Stomach (tissue), 9 donors: ENCODE results near the gene PXMP4. TPM values are rescaled to one million over a fixed set of nuclear protein-coding genes. Genes with fewer than 3 reads are reported as not detected.

Experiments
- DNase-seq, 2 donors: peaks; one replicate each; pipeline versions ENCODE4 v3.0.0 to v3.0.0-alpha.2; 2013 to 2019
- H3K27ac ChIP-seq, 5 donors: fragments of 200-600 bp in 4 of 5; sonication (generic) in 4 of 5; one replicate each; pipeline ENCODE4 v1.5.1; 2013 to 2019; ENCODE audit warnings: mild to moderate bottlenecking in 1 of 5, moderate library complexity in 1 of 5
- H3K27me3 ChIP-seq, 3 donors: fragments of 200-600 bp; sonication (generic); one replicate each; pipeline ENCODE4 v1.5.1; 2017 to 2019; ENCODE audit warnings: mixed run types in 1 of 3
- H3K36me3 ChIP-seq, 4 donors: fragments of 200-600 bp; sonication (generic); 1 replicate in 3 of 4; 2 replicates in 1 of 4; pipeline ENCODE4 v1.5.1; 2016 to 2019
- H3K4me1 ChIP-seq, 4 donors: fragments of 200-600 bp; sonication (generic); one replicate each; pipeline ENCODE4 v1.5.1; 2016 to 2019
- H3K4me3 ChIP-seq, 4 donors: fragments of 200-600 bp; sonication (generic) in 3 of 4; one replicate each; pipeline ENCODE4 v1.5.1; 2016 to 2019; ENCODE audit warnings: mild to moderate bottlenecking in 1 of 4
- H3K9me3 ChIP-seq, 4 donors: fragments of 200-600 bp; sonication (generic); one replicate each; pipeline ENCODE4 v1.5.1; 2016 to 2019
- EP300 ChIP-seq: sonication (generic); formaldehyde crosslinking; IDR thresholded peaks from one replicate; pipeline ENCODE4 v1.6.1; 2017; ENCODE audit warnings: antibody characterized with exemption
- POLR2A ChIP-seq, 4 donors: fragments of 450-650 bp; IDR thresholded peaks; one replicate each; pipeline ENCODE4 v1.6.1; 2016; ENCODE audit warnings: antibody characterized with exemption in 4 of 4, control low read depth in 2 of 4, mild to moderate bottlenecking in 1 of 4, moderate library complexity in 1 of 4
- POLR2AphosphoS5 ChIP-seq, 3 donors: sonication (generic); formaldehyde crosslinking; IDR thresholded peaks; one replicate each; pipeline ENCODE4 v1.6.1; 2016; ENCODE audit warnings: antibody characterized with exemption in 3 of 3
- WGBS, 5 donors: extraction: QIAGEN DNeasy Blood & Tissue Kit in 3 of 5; methylation state at CpG; one replicate each; pipeline versions ENCODE4 v1.1.5 to v1.1.7; 2013 to 2018; 5-methylcytosine and 5-hydroxymethylcytosine counted together
- intact Hi-C: fragments of 100-400 bp; cut with DNase I; formaldehyde crosslinking; loops from one replicate; pipeline ENCODE4 v1.15.1; 2023; ENCODE audit warnings: low total_unique reads
- polyA plus RNA-seq, 3 donors: library from polyadenylated mRNA; stranded (reverse); fragments of 200-250 nt; gene quantifications; one replicate each; pipeline ENCODE4 v1.2.3, GENCODE V29; 2013
- total RNA-seq, 5 donors: library from RNA; depleted of rRNA; stranded (reverse); fragments of >200 nt; gene quantifications; one replicate each; pipeline versions ENCODE4 v1.1.0 to v1.2.3, GENCODE V29; 2014 to 2016
- TF ChIP-seq, protein P1 (sequence below), 7 experiments: fragments of 450-650 bp in 4 of 7; fragments of 200-600 bp in 3 of 7; sonication (generic) in 3 of 7; IDR thresholded peaks; one replicate each; pipeline ENCODE4 v1.5.1; 2016 to 2019; ENCODE audit warnings: antibody characterized with exemption in 7 of 7, control low read depth in 2 of 7, mild to moderate bottlenecking in 1 of 7
- donor health status: healthy with polysubstance abuse.
- donor health status: Bipolar disorder and iron deficiency.
- donor health status: healthy.

Gene PXMP4
- total and polyA plus RNA-seq, 8 donors, result 0.72 to 36.8 (median 5.6) TPM

DNA sequence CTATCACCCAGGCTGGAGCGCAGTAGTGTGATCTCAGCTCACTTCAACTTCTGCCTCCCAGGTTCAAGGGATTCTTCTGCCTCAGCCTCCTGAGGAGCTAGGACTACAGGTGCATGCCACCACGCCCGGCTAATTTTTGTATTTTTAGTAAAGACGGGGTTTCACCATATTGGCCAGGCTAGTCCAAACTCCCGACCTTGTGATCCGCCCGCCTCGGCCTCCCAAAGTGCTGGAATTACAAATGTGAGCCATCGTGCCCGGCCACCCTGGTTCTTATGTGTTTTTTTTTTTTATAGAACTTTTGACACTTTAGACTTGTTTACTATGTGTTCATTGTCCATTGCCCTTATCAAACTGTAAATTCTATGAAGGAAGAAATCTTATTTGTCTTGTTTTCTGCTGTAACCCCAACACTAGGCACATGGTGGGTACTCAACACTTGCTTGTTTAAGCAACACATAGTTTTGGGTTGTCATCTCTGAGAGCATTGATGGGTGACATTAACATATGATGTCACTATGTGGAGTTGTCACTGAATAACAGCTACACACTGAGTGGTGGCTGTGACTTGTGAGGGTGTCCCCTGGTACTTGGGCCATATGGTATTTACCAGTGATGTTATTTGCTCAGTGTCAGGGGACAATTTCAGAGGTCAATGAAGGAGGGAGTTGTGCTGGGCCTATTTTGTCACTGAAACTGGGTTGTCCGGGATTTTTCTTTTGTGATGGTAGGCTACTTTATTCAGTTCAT, 1.5 kb upstream of the PXMP4 start:
- H3K9me3 ChIP-seq, result no peaks in the 10 kb centered on the region
- 90 to 94% (median 92%) methylated on average over 11 of the region's 11 CpGs for WGBS, 5 donors
- DNase-seq, result no peak
- H3K4me1 ChIP-seq, result peaks cover 12 to 21% (median 18%) of the 10 kb centered on the region in 4 donors
- no peak overlapping the region for H3K4me3 ChIP-seq
- H3K27ac ChIP-seq, result no peak overlapping the region
- H3K27me3 ChIP-seq, result no peaks in the 10 kb centered on the region
- H3K36me3 ChIP-seq, result no peaks in the 10 kb centered on the region
- intact Hi-C loops, result no loop called here
- no peak for TF ChIP-seq POLR2A (IDR thresholded peaks at IDR 0.05)
- TF ChIP-seq EP300, result no peak

DNA sequence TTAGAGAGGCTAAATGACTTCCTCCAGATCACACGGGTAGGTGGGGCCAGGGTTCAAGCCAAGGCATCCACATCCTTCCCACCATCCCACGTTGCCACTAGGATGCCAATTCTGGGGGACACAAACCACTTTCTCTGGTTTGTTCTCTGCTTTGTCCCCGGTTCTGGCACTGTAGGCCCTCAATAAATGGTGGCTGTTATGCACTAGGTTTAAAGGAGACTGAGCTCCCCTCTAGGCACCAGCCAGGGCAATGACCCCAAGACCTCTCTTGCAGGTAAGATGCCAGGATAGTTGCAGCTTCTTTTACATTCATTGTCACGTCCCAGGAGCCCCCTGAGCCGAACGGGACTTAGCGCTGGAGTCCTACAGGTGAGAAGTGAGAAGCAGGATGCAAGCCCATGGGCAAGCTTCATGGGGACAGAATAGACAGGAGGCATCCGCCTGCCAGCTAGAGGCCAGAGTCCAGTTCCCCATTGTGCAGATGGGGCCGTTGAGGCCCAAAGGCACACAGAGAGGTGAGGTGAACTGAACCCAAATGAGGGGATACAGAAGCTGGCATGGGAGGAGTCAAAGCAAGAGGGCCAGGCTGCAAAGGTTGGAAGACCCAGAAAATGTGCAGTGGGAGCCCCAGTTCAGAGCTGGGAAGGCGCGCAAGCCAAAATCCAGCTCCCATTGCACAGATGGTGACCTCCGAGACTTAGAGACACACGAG, 677 bp downstream of the PXMP4 start:
- Histone ChIP-seq H3K4me3 (peak overlapping the region; percentile 80 to 95 (median 88)), H3K27ac (peak overlapping the region; percentile 68 to 87 (median 82)), H3K27me3 (no peaks in the 10 kb centered on the region), H3K4me1 (peaks cover 12 to 21% (median 18%) of the 10 kb centered on the region in 4 donors), H3K36me3 (peaks cover 0 to 10% (median 8%) of the 10 kb centered on the region in 4 donors), H3K9me3 (no peaks in the 10 kb centered on the region)
- intact Hi-C loops, result no loop called here
- DNase-seq, result no peak
- TF ChIP-seq POLR2AphosphoS5 (IDR thresholded peaks at IDR 0.05), result no peak
- TF ChIP-seq, protein P1, sequence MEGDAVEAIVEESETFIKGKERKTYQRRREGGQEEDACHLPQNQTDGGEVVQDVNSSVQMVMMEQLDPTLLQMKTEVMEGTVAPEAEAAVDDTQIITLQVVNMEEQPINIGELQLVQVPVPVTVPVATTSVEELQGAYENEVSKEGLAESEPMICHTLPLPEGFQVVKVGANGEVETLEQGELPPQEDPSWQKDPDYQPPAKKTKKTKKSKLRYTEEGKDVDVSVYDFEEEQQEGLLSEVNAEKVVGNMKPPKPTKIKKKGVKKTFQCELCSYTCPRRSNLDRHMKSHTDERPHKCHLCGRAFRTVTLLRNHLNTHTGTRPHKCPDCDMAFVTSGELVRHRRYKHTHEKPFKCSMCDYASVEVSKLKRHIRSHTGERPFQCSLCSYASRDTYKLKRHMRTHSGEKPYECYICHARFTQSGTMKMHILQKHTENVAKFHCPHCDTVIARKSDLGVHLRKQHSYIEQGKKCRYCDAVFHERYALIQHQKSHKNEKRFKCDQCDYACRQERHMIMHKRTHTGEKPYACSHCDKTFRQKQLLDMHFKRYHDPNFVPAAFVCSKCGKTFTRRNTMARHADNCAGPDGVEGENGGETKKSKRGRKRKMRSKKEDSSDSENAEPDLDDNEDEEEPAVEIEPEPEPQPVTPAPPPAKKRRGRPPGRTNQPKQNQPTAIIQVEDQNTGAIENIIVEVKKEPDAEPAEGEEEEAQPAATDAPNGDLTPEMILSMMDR (IDR thresholded peaks at IDR 0.05), result no peak
- TF ChIP-seq POLR2A (IDR thresholded peaks at IDR 0.05), result no peak
- TF ChIP-seq EP300, result no peak
- 47 to 54% (median 48%) methylated on average over 10 to 13 of the region's 13 CpGs for WGBS, 5 donors

DNA sequence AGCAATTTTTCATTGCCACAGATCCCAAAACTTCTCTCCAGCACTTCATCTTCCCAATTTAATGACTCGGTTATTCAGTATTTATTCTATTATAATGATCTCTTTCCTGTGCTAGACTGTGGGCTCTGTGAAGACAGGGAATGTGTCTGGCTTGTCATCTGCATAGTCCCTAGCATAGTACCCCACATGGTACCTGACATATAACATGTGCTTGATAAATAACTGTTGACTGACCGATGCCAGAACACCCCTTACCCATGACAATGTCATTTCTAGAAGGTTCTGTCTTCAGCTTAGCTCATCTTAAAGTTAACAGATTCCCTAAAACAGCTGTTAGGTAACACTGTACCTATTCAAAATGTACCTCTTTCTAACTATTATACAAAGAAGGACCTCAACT, 3.6 kb downstream of the PXMP4 start:
- TF ChIP-seq, protein P1 (IDR thresholded peaks at IDR 0.05), result no peak
- no peak for TF ChIP-seq POLR2A (IDR thresholded peaks at IDR 0.05)
- no peak for TF ChIP-seq POLR2AphosphoS5 (IDR thresholded peaks at IDR 0.05)
- no peak for TF ChIP-seq EP300
- 82 to 95% (median 89%) methylated on average over 2 of the region's 2 CpGs for WGBS, 5 donors
- DNase-seq, result no peak
- intact Hi-C loops, result no loop called here
- H3K4me1 ChIP-seq, result peaks cover 12 to 21% (median 18%) of the 10 kb centered on the region in 4 donors
- H3K4me3 ChIP-seq, result no peak overlapping the region
- H3K36me3 ChIP-seq, result peaks cover 13 to 40% (median 37%) of the 10 kb centered on the region in 4 donors
- H3K27me3 ChIP-seq, result no peaks in the 10 kb centered on the region
- H3K27ac ChIP-seq, result no peak overlapping the region
- H3K9me3 ChIP-seq, result no peaks in the 10 kb centered on the region

DNA sequence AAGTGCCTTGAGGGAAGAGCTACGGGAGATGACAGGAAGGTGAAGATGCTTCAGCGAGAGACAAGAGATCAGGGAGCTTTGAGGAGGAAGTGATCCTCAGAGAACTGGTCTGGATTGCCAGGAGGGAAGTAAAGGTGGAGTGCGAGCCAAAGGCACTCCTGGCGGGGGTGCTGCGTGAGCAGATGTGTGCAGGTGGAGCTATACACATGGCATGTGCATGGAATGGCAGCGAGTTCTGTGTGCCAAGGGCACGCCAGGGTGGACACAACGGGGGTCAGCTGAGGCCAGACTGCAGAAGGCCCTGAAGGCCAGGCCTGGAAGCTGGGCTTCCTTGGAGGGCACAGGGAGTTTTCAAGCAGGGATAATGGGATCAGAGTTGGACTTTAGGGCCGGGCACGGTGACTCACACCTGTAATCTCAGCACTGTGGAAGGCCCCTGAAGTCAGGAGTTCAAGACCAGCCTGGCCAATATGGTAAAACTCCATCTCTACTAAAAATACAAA, 6.2 kb downstream of the PXMP4 start:
- Histone ChIP-seq H3K9me3 (no peaks in the 10 kb centered on the region), H3K36me3 (peaks cover 13 to 54% (median 49%) of the 10 kb centered on the region in 4 donors), H3K4me1 (peaks cover 2 to 6% (median 4%) of the 10 kb centered on the region in 4 donors), H3K27ac (no peak overlapping the region), H3K27me3 (no peaks in the 10 kb centered on the region), H3K4me3 (no peak overlapping the region)
- intact Hi-C loops, result no loop called here
- TF ChIP-seq POLR2AphosphoS5 (IDR thresholded peaks at IDR 0.05), result no peak
- TF ChIP-seq POLR2A (IDR thresholded peaks at IDR 0.05), result no peak
- TF ChIP-seq, protein P1 (IDR thresholded peaks at IDR 0.05), result no peak
- no peak for TF ChIP-seq EP300
- no peak for DNase-seq
- 83 to 90% (median 88%) methylated on average over 10 of the region's 10 CpGs for WGBS, 5 donors
